Measurements from ENCODE around the gene RNF130. TPM values are rescaled to one million over a fixed set of nuclear protein-coding genes. Genes with fewer than 3 reads are reported as not detected.

Gene RNF130
- total RNA-seq, 1 donor from 2014 or later, result 43.4 TPM

GRCh38 chr5:180118391-180118791, 46.8 kb upstream of the RNF130 start:
- no peak for DNase-seq (ENCODE audit: low spot score)
- H3K4me3 Mint-ChIP-seq (ENCODE audit: unreplicated experiment), result no peak overlapping the region
- H3K36me3 Mint-ChIP-seq (ENCODE audit: low read depth), result no peaks in the 10 kb centered on the region
- no peaks in the 10 kb centered on the region for H3K4me1 Mint-ChIP-seq (ENCODE audit: low read depth)
- H3K27ac Mint-ChIP-seq (ENCODE audit: unreplicated experiment), result no peak overlapping the region
- peaks cover 11% of the 10 kb centered on the region for H3K27me3 Mint-ChIP-seq (ENCODE audit: low read depth)
- H3K9me3 Mint-ChIP-seq (ENCODE audit: low read depth), result no peaks in the 10 kb centered on the region
- TF ChIP-seq, protein P1, sequence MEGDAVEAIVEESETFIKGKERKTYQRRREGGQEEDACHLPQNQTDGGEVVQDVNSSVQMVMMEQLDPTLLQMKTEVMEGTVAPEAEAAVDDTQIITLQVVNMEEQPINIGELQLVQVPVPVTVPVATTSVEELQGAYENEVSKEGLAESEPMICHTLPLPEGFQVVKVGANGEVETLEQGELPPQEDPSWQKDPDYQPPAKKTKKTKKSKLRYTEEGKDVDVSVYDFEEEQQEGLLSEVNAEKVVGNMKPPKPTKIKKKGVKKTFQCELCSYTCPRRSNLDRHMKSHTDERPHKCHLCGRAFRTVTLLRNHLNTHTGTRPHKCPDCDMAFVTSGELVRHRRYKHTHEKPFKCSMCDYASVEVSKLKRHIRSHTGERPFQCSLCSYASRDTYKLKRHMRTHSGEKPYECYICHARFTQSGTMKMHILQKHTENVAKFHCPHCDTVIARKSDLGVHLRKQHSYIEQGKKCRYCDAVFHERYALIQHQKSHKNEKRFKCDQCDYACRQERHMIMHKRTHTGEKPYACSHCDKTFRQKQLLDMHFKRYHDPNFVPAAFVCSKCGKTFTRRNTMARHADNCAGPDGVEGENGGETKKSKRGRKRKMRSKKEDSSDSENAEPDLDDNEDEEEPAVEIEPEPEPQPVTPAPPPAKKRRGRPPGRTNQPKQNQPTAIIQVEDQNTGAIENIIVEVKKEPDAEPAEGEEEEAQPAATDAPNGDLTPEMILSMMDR (IDR thresholded peaks at IDR 0.05), result no peak

DNA sequence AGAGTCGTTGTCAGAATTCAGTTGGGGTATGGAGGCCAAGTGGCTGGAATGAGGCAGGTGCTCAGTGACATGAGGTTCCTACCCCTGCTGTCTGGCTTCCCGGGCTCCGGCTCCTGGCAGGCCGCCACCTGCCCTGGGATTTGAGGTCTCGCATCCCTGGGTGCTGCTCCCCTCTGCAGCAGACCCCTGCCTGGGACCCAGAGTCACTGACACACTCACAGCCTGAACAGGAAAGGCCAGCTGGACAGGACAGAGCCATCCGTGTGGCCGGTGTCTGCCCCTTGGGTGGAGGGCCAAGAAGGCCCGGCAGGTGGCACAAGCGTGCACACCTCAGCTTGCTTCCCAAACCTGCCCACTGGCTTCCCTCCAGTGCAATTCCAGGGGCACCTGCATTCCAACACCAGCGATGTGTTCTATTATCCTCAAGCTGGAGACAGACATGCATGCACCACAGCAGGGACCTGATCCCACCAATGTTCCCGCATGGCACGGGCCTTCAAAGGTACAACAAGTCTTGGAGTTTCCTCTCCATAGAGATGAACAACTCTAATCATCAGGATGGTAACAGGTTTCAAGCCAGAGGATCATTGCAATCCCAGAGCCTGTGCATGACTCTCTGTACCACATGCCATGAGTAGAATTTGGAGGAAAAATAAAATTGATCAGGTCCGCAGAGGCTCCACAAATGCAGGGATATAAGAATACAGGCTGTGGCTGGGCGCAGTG, 45.6 kb upstream of the RNF130 start:
- TF ChIP-seq, protein P1 (IDR thresholded peaks at IDR 0.05), result peak; percentile 18
- H3K36me3 Mint-ChIP-seq (ENCODE audit: low read depth), result no peaks in the 10 kb centered on the region

GRCh38 chr5:180116077-180116999, 44.8 kb upstream of the RNF130 start:
- Mint-ChIP-seq H3K27me3 (ENCODE audit: low read depth) (peaks cover 2% of the 10 kb centered on the region), H3K36me3 (ENCODE audit: low read depth) (no peaks in the 10 kb centered on the region), H3K4me1 (ENCODE audit: low read depth) (no peaks in the 10 kb centered on the region), H3K27ac (ENCODE audit: unreplicated experiment) (no peak overlapping the region), H3K4me3 (ENCODE audit: unreplicated experiment) (no peak overlapping the region), H3K9me3 (ENCODE audit: low read depth) (no peaks in the 10 kb centered on the region)
- no peak for DNase-seq (ENCODE audit: low spot score)
- TF ChIP-seq, protein P1 (IDR thresholded peaks at IDR 0.05), result no peak

More for the DNA sequence above, 45.6 kb upstream of the RNF130 start:
- Mint-ChIP-seq H3K4me1 (ENCODE audit: low read depth) (no peaks in the 10 kb centered on the region), H3K27me3 (ENCODE audit: low read depth) (peaks cover 6% of the 10 kb centered on the region), H3K4me3 (ENCODE audit: unreplicated experiment) (no peak overlapping the region), H3K27ac (ENCODE audit: unreplicated experiment) (no peak overlapping the region), H3K9me3 (ENCODE audit: low read depth) (no peaks in the 10 kb centered on the region)
- no peak for DNase-seq (ENCODE audit: low spot score)

DNA sequence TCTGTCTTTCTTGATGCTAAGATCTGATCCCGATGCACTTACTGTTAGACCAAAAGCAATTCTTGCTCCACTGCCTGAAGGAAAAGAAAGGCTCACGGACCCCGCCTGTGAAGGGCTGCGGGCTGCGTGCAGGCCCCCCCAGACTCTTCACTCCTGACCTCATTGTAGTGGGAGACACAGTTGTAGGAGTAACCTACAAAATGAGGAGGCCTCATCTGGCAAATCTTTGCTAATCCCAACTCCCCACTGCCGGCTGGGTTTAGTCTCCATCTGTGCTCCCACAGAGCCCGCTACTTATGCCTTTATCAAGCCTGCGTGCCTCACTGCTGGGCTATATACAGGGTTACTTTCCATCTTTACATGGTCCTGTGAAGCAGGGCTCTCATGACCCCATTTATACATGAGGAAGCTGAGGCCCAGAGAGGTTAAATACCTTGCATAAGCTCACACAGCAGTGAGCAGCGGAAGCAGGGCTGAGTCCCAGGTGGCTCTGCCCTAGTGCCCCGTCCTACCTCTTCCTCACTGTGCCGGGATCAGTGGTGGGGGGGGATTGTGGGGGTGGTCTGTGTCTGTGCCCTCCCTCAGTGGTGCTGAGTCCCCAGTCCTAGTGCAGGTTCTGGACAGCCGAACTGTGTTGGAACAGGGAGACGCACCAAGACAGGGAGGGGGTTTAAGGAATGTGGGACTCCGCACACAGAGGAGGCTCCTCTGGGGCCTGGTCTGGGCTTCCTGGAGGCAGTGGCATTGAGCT, 43.9 kb upstream of the RNF130 start:
- TF ChIP-seq, protein P1 (IDR thresholded peaks at IDR 0.05), result no peak
- no peak for DNase-seq (ENCODE audit: low spot score)
- Mint-ChIP-seq H3K36me3 (ENCODE audit: low read depth) (no peaks in the 10 kb centered on the region), H3K9me3 (ENCODE audit: low read depth) (no peaks in the 10 kb centered on the region), H3K27me3 (ENCODE audit: low read depth) (peaks cover 2% of the 10 kb centered on the region), H3K4me3 (ENCODE audit: unreplicated experiment) (no peak overlapping the region), H3K27ac (ENCODE audit: unreplicated experiment) (no peak overlapping the region), H3K4me1 (ENCODE audit: low read depth) (no peaks in the 10 kb centered on the region)

All from chondrocyte (in vitro differentiated cells).